Pons (tissue), 1 donor: ENCODE measurements around the gene CHST10.
A peak's percentile ranks its signal among the peaks of the same experiment; 100 is the strongest.

Experiments
- DNase-seq: peaks from one replicate; pipeline ENCODE4 v3.0.0-alpha.2; 2016; ENCODE audit warnings: low spot score

CHST10 gene

GRCh38 chr2:100413571-100413970 lies 3.9 kb downstream of the CHST10 start:
- no peak for DNase-seq

DNA sequence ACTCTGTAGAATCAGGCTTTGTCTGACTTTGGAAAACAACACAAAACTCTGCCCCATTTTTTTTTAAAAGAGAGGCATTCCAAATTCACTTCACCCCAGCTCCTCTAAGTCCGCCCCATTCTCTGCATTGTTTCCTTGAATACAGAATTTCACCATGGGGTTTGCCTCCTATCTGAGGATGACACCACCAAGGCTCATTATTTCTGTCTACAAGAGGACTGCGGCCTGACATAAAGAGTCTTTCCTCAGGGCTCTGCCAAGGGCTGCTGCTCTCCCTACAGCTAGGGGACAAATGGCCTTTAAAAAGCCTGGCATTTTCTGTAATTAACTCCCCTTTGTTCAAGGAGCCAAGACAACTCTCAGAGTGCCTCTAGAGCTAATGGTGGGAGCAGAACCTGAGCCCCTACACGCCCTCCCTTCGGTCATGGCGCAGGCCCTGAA lies 4.6 kb downstream of the CHST10 start:
- DNase-seq = peak; percentile 42

GRCh38 chr2:100412466-100412865 lies 5.0 kb downstream of the CHST10 start:
- no peak for DNase-seq

GRCh38 chr2:100411841-100412292 lies 5.6 kb downstream of the CHST10 start:
- DNase-seq = no peak

- DNase-seq = no peak
Measured at GRCh38 chr2:100409975-100410647, 7.4 kb downstream of the CHST10 start.

DNA sequence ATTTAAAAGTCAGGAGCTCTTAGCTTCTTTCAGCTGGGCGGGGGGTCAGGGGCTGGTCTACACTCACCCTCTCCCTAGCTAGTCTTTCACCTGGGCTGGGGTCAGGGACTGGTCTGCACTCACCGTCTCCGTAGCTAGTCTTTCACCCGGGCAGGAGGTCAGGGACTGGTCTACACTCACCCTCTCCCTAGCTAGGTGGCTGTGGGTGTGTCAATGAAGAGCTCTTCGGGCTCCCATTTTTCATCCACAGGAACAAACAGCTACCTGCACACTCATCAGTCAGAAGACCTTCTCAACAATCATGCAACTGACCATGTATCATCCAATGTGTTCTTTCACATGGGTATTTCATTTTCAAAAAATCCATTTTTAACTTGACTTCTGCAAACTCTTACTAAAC lies 8.0 kb downstream of the CHST10 start:
- no peak for DNase-seq

DNA sequence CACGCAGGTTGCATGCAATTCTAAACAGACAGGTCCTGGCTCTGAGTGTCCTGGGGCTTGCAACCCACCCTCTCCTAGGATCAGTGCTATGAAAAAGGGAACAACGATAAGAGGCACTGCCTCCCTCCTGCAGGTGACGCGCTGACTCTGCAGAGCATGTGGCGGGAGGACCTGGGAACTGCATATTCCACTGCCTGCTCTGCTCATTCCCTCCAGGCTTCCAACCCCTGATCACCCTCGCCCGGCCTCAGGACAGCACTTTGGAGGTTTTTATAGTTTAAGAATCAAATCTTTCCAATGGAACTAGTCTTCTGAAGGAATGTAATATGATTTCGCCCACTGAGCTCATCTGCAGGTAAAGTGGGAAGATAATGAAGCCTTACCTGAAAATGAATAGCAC lies 8.5 kb downstream of the CHST10 start:
- no peak for DNase-seq

GRCh38 chr2:100408104-100408503 lies 9.4 kb downstream of the CHST10 start:
- DNase-seq = no peak

GRCh38 chr2:100407563-100407962 lies 9.9 kb downstream of the CHST10 start:
- DNase-seq = no peak

- no peak for DNase-seq
Measured at GRCh38 chr2:100407073-100407472, 10.4 kb downstream of the CHST10 start.

- no peak for DNase-seq
Measured at GRCh38 chr2:100406120-100406508, 11.4 kb downstream of the CHST10 start.

GRCh38 chr2:100405403-100406119 lies 11.9 kb downstream of the CHST10 start:
- no peak for DNase-seq

- no peak for DNase-seq
Measured at GRCh38 chr2:100404411-100404810, 13.1 kb downstream of the CHST10 start.

GRCh38 chr2:100403722-100404121 lies 13.7 kb downstream of the CHST10 start:
- DNase-seq = no peak

- no peak for DNase-seq
Measured at GRCh38 chr2:100401268-100401667, 16.2 kb downstream of the CHST10 start.

- no peak for DNase-seq
Measured at GRCh38 chr2:100399714-100400113, 17.8 kb downstream of the CHST10 start.

GRCh38 chr2:100397976-100398375 lies 19.5 kb downstream of the CHST10 start:
- DNase-seq = no peak

GRCh38 chr2:100397118-100397860 lies 20.2 kb downstream of the CHST10 start:
- DNase-seq = no peak

GRCh38 chr2:100396483-100396882 lies 21.0 kb downstream of the CHST10 start:
- DNase-seq = no peak

- no peak for DNase-seq
Measured at GRCh38 chr2:100395532-100396350, 21.7 kb downstream of the CHST10 start.

DNA sequence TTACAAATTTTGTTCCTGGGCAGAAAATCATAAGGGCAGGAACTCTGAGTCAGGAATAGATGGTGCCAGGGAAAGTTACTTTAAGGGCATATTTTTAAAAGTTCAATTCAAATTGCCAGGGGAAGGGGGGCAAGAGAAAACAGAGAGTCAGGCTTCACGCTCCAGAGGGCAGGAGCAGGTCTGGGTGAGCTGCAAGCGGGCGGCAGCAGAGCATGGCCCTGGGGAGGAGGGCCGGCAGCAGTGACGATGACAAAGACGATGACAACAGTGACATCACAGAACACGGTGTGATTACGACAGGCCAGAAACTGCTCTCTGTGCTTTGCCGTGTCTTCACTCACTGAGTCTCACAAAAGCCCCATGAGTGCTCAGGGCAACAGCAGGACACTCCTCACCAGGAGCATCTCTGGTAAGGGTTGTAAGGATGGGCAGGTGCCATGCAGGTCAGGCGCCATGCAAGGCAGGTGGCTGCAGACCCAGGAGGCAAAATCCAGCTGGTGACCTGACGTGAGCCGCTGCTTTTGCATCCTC lies 23.3 kb downstream of the CHST10 start:
- no peak for DNase-seq

DNA sequence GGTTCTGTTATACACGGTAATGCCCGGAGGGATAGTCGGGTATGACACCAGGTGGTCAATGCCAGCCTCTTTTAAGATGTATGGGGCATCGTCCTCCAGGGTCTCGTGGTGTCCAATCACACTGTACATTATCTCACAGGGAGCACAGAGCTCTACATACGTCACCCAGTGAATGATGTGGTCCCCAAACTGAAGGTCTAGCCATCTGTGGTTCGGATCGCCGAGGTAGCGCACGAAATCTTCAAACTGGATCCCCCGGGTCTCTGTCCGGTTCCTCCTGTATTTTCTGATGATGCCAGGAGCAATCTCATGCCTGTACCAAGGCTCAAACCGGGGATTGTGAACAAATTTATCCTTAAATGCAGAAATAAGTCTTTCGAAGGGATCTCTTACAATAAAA lies 24.1 kb downstream of the CHST10 start:
- DNase-seq = no peak
